B cell (primary cell): ENCODE data around the gene NBEAL1. TPM values are rescaled to one million over a fixed set of nuclear protein-coding genes. Genes with fewer than 3 reads are reported as not detected.

Experiments used
- ATAC-seq: fragments of 200-7000 bp; cut with Tn5 transposase; one replicate; pipeline ENCODE4 v1.10.0; 2021; ENCODE audit warnings: low read depth, mild to moderate bottlenecking, moderate number of reproducible peaks, moderate library complexity
- CTCF ChIA-PET: fragments of 350-600 bp; sonication (Branson Sonifier 250); formaldehyde crosslinking; loops from one replicate; lab custom pipeline; 2021; ENCODE audit warnings: antibody characterized with exemption, inconsistent platforms; lab: Charles Lee
- POLR2A ChIA-PET: fragments of 350-600 bp; sonication (Branson Sonifier 250); formaldehyde crosslinking; loops from one replicate; lab custom pipeline; 2021; ENCODE audit warnings: antibody characterized with exemption; lab: Charles Lee
- DNase-seq: peaks from one replicate; pipeline ENCODE4 v3.0.0; 2013
- H2AFZ ChIP-seq: 2 replicates; pipeline ENCODE4 v1.6.1; 2012; ENCODE audit warnings: mild to moderate bottlenecking, low read depth, low read length; ENCODE audit not compliant: insufficient read depth, poor library complexity, severe bottlenecking
- H3K27ac ChIP-seq, 2 donors: 1 replicate in 1 of 2; 2 replicates in 1 of 2; pipeline ENCODE4 v1.5.1; 2012 to 2013; ENCODE audit warnings: low read length in 2 of 2, mild to moderate bottlenecking in 2 of 2, moderate library complexity in 1 of 2
- H3K27me3 ChIP-seq, 4 experiments: fragments of 200-600 bp in 1 of 4; sonication (generic) in 1 of 4; replicated peaks in 1 of 4; 1 replicate in 2 of 4; 2 replicates in 2 of 4; pipeline versions ENCODE4 v1.6.1 to v1.7.0; 2013 to 2016; ENCODE audit warnings: low read length in 3 of 4, mild to moderate bottlenecking in 2 of 4, mixed read lengths in 1 of 4, moderate library complexity in 1 of 4; ENCODE audit not compliant: insufficient read depth in 4 of 4, control insufficient read depth in 3 of 4; ENCODE audit errors: control extremely low read depth in 1 of 4
- H3K36me3 ChIP-seq, 2 experiments: replicated peaks in 1 of 2; 1 replicate in 1 of 2; 2 replicates in 1 of 2; pipeline versions ENCODE4 v1.6.1 to v1.7.1; 2013; ENCODE audit warnings: low read length in 1 of 2; ENCODE audit not compliant: insufficient read depth in 2 of 2, control insufficient read depth in 1 of 2; ENCODE audit errors: control extremely low read depth in 1 of 2, extremely low read depth in 1 of 2
- H3K4me1 ChIP-seq, 2 donors: fragments of 200-600 bp in 1 of 2; sonication (generic) in 1 of 2; 1 replicate in 1 of 2; 2 replicates in 1 of 2; pipeline versions ENCODE4 v1.5.1 to v1.6.1; 2013 to 2017; ENCODE audit warnings: low read length in 2 of 2; ENCODE audit not compliant: control insufficient read depth in 2 of 2, insufficient read depth in 2 of 2
- H3K4me2 ChIP-seq: replicated peaks from 2 replicates; pipeline ENCODE3; 2012; ENCODE audit warnings: mild to moderate bottlenecking, low read depth, low read length; ENCODE audit not compliant: poor library complexity, severe bottlenecking
- H3K4me3 ChIP-seq, 5 experiments: fragments of 200-600 bp in 1 of 5; sonication (generic) in 1 of 5; 1 replicate in 3 of 5; 2 replicates in 2 of 5; pipeline versions ENCODE4 v1.5.1 to v1.7.0; 2011 to 2016; ENCODE audit warnings: low read length in 4 of 5, mild to moderate bottlenecking in 4 of 5, low read depth in 2 of 5, control low read depth in 1 of 5, moderate library complexity in 1 of 5; ENCODE audit not compliant: insufficient read depth in 1 of 5; ENCODE audit errors: control extremely low read depth in 1 of 5, extremely low read depth in 1 of 5
- H3K79me2 ChIP-seq: fragments of 200-600 bp; sonication (generic); one replicate; pipeline ENCODE4 v1.6.0; 2016; ENCODE audit warnings: low read length; ENCODE audit not compliant: control insufficient read depth, insufficient read depth
- H3K9ac ChIP-seq: fragments of 200-600 bp; sonication (generic); 2 replicates; pipeline ENCODE4 v1.6.1; 2017; ENCODE audit warnings: mild to moderate bottlenecking, low read length, moderate library complexity
- H3K9me3 ChIP-seq, 3 donors: one replicate each; pipeline versions ENCODE4 v1.6.1 to v1.7.1; 2013; ENCODE audit warnings: low read length in 2 of 3; ENCODE audit not compliant: control insufficient read depth in 2 of 3, insufficient read depth in 1 of 3; ENCODE audit errors: control extremely low read depth in 1 of 3
- H4K20me1 ChIP-seq: 2 replicates; pipeline ENCODE4 v1.6.0; 2012; ENCODE audit warnings: mild to moderate bottlenecking, low read length; ENCODE audit not compliant: insufficient read depth, control insufficient read depth, poor library complexity, severe bottlenecking
- H3K27ac Mint-ChIP-seq: one replicate; pipeline ENCODE4 v1.8.0; 2021; ENCODE audit warnings: mixed read lengths
- H3K27me3 Mint-ChIP-seq: one replicate; pipeline ENCODE4 v1.8.0; 2021; ENCODE audit warnings: mixed read lengths
- H3K4me1 Mint-ChIP-seq: one replicate; pipeline ENCODE4 v1.8.0; 2021; ENCODE audit warnings: mixed read lengths
- H3K4me3 Mint-ChIP-seq: one replicate; pipeline ENCODE4 v1.8.0; 2021; ENCODE audit warnings: mixed read lengths
- H3K9me3 Mint-ChIP-seq: one replicate; pipeline ENCODE4 v1.8.0; 2022; ENCODE audit warnings: mixed read lengths; ENCODE audit not compliant: insufficient read depth
- EZH2 ChIP-seq: IDR thresholded peaks from 2 replicates; pipeline ENCODE4 v1.6.1; 2012; ENCODE audit warnings: borderline replicate concordance, low read depth, mild to moderate bottlenecking, moderate library complexity, low read length; ENCODE audit not compliant: insufficient read depth, poor library complexity, severe bottlenecking
- WGBS: methylation state at CpG from one replicate; pipeline ENCODE4 v1.1.5; 2013; ENCODE audit warnings: missing lambda C conversion rate; ENCODE audit not compliant: insufficient coverage; 5-methylcytosine and 5-hydroxymethylcytosine counted together
- intact Hi-C: fragments of 100-400 bp; cut with micrococcal nuclease; formaldehyde crosslinking; loops from one replicate; pipeline ENCODE4 v1.10.0; 2022
- polyA plus RNA-seq: library from polyadenylated mRNA; depleted of rRNA; stranded (reverse); fragments of >200 nt; gene quantifications from 2 replicates; pipeline ENCODE4 v1.2.3, GENCODE V29; 2012
- total RNA-seq, 2 donors: library from RNA; stranded (reverse); fragments of 120-200 nt in 1 of 2; gene quantifications; 1 replicate in 1 of 2; 2 replicates in 1 of 2; pipeline versions ENCODE4 v1.2.3 to v1.2.4, GENCODE V29; 2013 to 2022
- TF ChIP-seq, protein P1 (sequence below): fragments of 200-600 bp; IDR thresholded peaks from one replicate; pipeline ENCODE4 v1.8.0; 2022; ENCODE audit warnings: antibody characterized with exemption, mild to moderate bottlenecking

NBEAL1 gene
- total and polyA plus RNA-seq, 2 donors (not counting 1 experiment from before 2014, with no cell fraction given), result 2.2 to 22.0 TPM

DNA sequence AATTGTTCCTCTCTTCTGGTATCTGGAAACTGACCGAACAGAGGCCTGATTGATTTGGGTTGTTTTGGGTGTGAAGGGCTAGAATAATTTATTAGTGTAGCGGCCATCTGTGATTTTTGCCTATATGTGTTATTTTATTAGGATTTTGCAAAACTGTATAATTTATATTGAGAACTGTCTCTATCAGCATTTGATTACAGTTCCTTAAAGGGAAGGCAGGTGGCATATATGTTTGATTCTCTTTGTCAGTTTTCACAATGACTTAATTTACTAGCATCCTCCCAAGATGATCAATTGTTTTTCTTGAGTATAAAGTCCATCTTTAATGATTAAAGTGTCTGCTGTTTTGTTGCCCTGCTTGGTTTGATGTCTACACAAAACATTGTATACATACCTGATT is 4.5 kb downstream of the NBEAL1 start:
- no peak overlapping the region for H2AFZ ChIP-seq
- no peaks in the 10 kb centered on the region for H3K9me3 ChIP-seq
- no peak overlapping the region for H3K4me2 ChIP-seq
- no peak overlapping the region for H3K4me3 ChIP-seq
- no peak for TF ChIP-seq EZH2
- TF ChIP-seq, protein P1, sequence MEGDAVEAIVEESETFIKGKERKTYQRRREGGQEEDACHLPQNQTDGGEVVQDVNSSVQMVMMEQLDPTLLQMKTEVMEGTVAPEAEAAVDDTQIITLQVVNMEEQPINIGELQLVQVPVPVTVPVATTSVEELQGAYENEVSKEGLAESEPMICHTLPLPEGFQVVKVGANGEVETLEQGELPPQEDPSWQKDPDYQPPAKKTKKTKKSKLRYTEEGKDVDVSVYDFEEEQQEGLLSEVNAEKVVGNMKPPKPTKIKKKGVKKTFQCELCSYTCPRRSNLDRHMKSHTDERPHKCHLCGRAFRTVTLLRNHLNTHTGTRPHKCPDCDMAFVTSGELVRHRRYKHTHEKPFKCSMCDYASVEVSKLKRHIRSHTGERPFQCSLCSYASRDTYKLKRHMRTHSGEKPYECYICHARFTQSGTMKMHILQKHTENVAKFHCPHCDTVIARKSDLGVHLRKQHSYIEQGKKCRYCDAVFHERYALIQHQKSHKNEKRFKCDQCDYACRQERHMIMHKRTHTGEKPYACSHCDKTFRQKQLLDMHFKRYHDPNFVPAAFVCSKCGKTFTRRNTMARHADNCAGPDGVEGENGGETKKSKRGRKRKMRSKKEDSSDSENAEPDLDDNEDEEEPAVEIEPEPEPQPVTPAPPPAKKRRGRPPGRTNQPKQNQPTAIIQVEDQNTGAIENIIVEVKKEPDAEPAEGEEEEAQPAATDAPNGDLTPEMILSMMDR, result no peak
- Mint-ChIP-seq H3K4me1 (peaks cover 29% of the 10 kb centered on the region), H3K9me3 (no peaks in the 10 kb centered on the region), H3K4me3 (no peak overlapping the region), H3K27me3 (no peaks in the 10 kb centered on the region), H3K27ac (no peak overlapping the region)
- no CpG with 5 or more reads among the region's 2 CpGs for WGBS
- H3K27me3 ChIP-seq, result no peaks in the 10 kb centered on the region
- no peaks in the 10 kb centered on the region for H3K79me2 ChIP-seq
- DNase-seq (no peak), ATAC-seq (no peak)
- intact Hi-C loops, result loop anchor here (10.0 kb wide), 2 partner anchors 306 to 754 kb away; partner anchors contain the start of genes ABI2 and NOP58
- peaks cover 0 to 3% of the 10 kb centered on the region in 2 experiments for H3K36me3 ChIP-seq
- no peak overlapping the region for H3K9ac ChIP-seq
- POLR2A ChIA-PET, result no interaction called here
- H3K27ac ChIP-seq, result no peak overlapping the region
- CTCF ChIA-PET, result no interaction called here
- peaks cover 10 to 15% of the 10 kb centered on the region in 2 donors for H3K4me1 ChIP-seq
- no peaks in the 10 kb centered on the region for H4K20me1 ChIP-seq

DNA sequence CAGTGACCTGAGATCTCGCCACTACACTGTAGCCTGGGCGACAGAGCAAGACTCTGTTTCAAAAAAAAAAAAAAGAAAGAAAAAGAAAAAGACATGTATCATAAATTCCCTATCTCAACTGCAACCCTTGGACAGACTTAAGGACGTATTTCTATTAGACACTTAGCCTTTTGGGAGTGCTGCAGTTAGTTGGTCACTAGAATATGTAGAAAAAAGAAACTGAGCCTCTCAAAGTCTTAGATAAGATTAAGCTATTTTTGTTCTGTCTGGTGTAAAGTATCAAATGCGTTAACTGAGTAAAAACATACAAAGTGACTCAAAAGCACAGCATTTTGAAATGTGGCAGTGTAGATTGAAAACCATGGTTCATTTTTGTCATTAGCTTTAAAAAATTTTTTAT is 7.3 kb downstream of the NBEAL1 start:
- H3K36me3 ChIP-seq, result peaks cover 0 to 3% of the 10 kb centered on the region in 2 experiments
- H3K9ac ChIP-seq, result no peak overlapping the region
- H3K79me2 ChIP-seq, result no peaks in the 10 kb centered on the region
- no peaks in the 10 kb centered on the region for H3K9me3 ChIP-seq
- ATAC-seq (no peak), DNase-seq (no peak)
- peaks cover 0 to 6% of the 10 kb centered on the region in 2 donors for H3K4me1 ChIP-seq
- no peak overlapping the region for H3K27ac Mint-ChIP-seq
- intact Hi-C loops, result no loop called here
- WGBS, result no CpG with 5 or more reads among the region's 4 CpGs
- peaks cover 10% of the 10 kb centered on the region for H3K4me1 Mint-ChIP-seq
- H3K4me3 ChIP-seq, result no peak overlapping the region
- H3K4me2 ChIP-seq, result no peak overlapping the region
- H3K27ac ChIP-seq, result no peak overlapping the region
- TF ChIP-seq, protein P1, result no peak
- no peak for TF ChIP-seq EZH2
- no peak overlapping the region for H3K4me3 Mint-ChIP-seq
- ChIA-PET CTCF (no interaction called here), POLR2A (interaction anchor here (0.7 kb wide), 1 partner anchor 1569 kb away, joined by 5 read pairs; no protein-coding TSS in a partner anchor)
- H4K20me1 ChIP-seq, result no peaks in the 10 kb centered on the region
- no peaks in the 10 kb centered on the region for H3K9me3 Mint-ChIP-seq
- no peaks in the 10 kb centered on the region for H3K27me3 ChIP-seq
- H2AFZ ChIP-seq, result no peak overlapping the region
- H3K27me3 Mint-ChIP-seq, result no peaks in the 10 kb centered on the region
